Neuron (in vitro differentiated cells): ENCODE data around the gene TEX26.

Source experiments
- H2AFZ ChIP-seq: one replicate; pipeline ENCODE4 v1.6.1; 2013; ENCODE audit warnings: low read depth, mild to moderate bottlenecking, inconsistent platforms, low read length, moderate library complexity
- H3K27me3 ChIP-seq: one replicate; pipeline ENCODE4 v1.6.1; 2013; ENCODE audit warnings: low read length; ENCODE audit not compliant: insufficient read depth
- H3K36me3 ChIP-seq: one replicate; pipeline ENCODE4 v1.6.1; 2013; ENCODE audit warnings: low read length; ENCODE audit not compliant: insufficient read depth
- H3K4me1 ChIP-seq: one replicate; pipeline ENCODE4 v1.6.1; 2013; ENCODE audit warnings: low read length; ENCODE audit not compliant: insufficient read depth
- H3K4me3 ChIP-seq: 2 replicates; pipeline ENCODE4 v1.5.1; 2013; ENCODE audit warnings: mild to moderate bottlenecking, low read length, moderate library complexity
- H3K9me3 ChIP-seq: one replicate; pipeline ENCODE4 v1.6.1; 2013; ENCODE audit warnings: low read length

The TEX26 gene

DNA sequence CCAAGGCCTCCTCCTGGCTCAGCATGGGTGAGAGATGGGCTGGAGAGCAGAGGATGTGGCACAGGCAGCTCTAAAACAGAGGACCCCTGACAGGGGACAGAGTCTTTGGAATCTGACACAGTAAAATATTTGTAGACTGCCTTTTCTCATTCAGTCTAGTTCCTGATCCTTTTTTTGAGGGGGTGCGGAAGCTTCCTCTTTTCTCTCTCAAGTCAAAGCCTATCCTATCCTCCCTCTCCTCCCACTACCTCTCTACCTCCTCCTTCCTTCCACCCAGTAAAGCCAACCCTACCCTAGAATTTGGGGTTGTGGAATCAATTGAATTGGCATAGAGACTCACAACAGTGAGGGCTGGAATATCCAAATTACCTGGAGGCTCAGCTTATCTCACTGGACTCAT, 82.0 kb downstream of the TEX26 start:
- Histone ChIP-seq H3K4me1 (peaks cover 22% of the 10 kb centered on the region), H3K4me3 (no peak overlapping the region), H2AFZ (no peak overlapping the region), H3K36me3 (no peaks in the 10 kb centered on the region), H3K9me3 (no peaks in the 10 kb centered on the region), H3K27me3 (no peaks in the 10 kb centered on the region)

DNA sequence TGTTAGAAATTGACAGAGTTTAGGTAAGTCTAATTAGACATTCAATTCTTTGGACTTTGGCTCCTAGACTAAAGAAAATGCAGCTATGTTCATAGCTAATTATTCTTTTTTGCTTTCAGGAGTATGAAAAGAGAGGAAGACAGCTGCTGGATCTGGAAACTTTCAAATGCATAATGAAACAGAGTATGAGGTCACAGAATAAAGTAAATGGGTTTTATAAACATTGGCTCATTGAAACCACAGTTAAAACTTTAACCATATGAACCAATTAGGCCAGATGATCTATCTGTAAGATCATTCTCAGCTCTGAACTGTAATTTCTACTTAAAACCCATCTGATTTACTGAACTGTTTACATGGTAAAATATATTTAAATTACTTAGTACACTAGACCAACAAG, 82.7 kb downstream of the TEX26 start:
- Histone ChIP-seq H3K4me1 (peaks cover 22% of the 10 kb centered on the region), H3K9me3 (no peaks in the 10 kb centered on the region), H3K36me3 (no peaks in the 10 kb centered on the region)

DNA sequence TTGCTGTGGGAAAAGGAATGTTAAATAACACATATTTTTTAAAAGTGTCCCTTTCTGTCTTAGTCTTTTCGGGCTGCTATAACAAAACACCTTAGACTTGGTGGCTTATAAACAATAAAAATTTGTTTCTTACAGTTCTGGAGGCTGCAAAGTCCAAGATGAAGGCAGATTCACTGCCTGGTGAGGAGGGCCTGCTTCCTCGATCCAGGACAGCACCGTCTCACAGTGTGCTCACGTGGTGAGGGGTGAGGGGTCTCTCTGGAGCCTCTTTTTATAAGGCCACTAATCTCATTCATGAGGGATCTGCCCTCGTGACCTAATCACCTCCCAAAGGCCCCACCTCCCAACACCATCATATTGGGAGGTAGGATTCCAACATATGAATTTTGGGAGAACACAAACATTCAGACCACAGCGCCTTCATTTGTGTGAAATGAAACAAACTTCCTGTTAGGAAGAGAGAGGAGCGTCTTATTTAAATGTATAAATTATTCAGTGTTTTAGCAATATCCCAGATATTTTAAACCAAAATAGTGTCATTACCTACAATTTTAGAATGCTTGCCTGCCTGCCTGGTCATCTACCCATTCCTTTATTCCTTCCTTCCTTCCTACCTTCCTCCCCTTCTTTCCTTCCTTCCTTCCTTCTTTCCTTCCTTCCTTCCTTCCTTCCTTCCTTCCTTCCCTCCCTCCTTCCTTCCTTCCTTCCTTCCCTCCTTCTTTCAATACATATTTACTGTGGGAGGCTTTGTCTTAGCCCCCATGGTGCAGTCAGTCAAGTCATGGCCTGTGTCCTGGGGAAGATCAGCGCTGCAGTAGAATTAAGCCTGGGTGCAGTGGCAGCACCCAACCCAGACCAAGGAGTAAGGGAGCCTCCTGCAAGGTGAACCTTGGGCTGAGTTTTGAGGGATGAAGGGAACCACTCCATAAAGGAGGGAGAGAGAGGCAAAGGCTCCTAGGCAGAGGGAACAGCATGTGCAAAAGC, 84.2 kb downstream of the TEX26 start:
- Histone ChIP-seq H3K4me1 (peaks cover 13% of the 10 kb centered on the region), H3K27me3 (no peaks in the 10 kb centered on the region), H3K36me3 (no peaks in the 10 kb centered on the region), H3K9me3 (no peaks in the 10 kb centered on the region), H2AFZ (no peak overlapping the region), H3K4me3 (no peak overlapping the region)

More for the DNA sequence above, 82.7 kb downstream of the TEX26 start:
- H3K27me3 ChIP-seq: no peaks in the 10 kb centered on the region
- H2AFZ ChIP-seq: no peak overlapping the region
- no peak overlapping the region for H3K4me3 ChIP-seq

DNA sequence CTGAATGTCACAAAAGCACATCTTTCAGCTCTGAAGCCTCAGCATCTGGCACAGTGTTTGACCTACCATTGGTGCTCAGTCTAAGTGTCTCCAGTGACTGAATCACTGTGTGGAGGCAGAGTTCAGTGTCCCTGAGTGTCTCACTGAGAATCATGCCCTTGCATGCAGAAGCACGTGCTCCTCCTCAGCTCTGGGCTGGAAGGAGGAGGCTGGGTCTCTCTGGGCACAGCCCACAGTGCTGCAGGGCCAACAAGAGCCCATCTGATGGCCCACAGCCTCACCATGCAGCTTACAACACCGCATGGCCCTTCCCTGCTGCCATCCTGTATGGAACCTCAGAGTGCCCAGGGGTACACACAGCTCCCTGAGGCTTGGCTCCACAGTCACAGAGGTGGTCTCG, 86.1 kb downstream of the TEX26 start:
- Histone ChIP-seq H3K4me1 (no peaks in the 10 kb centered on the region), H3K36me3 (no peaks in the 10 kb centered on the region), H3K27me3 (no peaks in the 10 kb centered on the region), H3K4me3 (no peak overlapping the region), H3K9me3 (no peaks in the 10 kb centered on the region), H2AFZ (no peak overlapping the region)

DNA sequence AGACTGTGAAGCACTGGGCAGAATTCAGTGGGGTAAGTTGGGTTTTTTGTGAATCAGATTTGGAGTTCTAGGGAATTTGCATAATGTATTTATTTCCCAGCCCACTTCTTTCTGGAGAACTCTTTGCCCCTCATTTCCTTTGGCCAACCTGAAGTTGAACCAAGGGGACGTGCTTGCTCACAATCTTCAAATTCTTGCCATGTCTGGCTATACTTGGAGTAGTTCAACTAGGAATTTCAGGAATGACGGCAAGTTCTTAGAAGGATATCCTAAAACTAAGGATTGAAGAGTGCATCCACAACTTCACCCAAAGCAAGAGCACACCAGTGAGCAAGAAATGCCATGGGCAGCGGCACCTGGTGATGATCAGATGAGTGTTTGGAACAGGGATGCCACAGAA, 88.5 kb downstream of the TEX26 start:
- H3K4me3 ChIP-seq: no peak overlapping the region
- H3K27me3 ChIP-seq: no peaks in the 10 kb centered on the region
- no peak overlapping the region for H2AFZ ChIP-seq
- no peaks in the 10 kb centered on the region for H3K36me3 ChIP-seq
- no peaks in the 10 kb centered on the region for H3K9me3 ChIP-seq
- no peaks in the 10 kb centered on the region for H3K4me1 ChIP-seq

DNA sequence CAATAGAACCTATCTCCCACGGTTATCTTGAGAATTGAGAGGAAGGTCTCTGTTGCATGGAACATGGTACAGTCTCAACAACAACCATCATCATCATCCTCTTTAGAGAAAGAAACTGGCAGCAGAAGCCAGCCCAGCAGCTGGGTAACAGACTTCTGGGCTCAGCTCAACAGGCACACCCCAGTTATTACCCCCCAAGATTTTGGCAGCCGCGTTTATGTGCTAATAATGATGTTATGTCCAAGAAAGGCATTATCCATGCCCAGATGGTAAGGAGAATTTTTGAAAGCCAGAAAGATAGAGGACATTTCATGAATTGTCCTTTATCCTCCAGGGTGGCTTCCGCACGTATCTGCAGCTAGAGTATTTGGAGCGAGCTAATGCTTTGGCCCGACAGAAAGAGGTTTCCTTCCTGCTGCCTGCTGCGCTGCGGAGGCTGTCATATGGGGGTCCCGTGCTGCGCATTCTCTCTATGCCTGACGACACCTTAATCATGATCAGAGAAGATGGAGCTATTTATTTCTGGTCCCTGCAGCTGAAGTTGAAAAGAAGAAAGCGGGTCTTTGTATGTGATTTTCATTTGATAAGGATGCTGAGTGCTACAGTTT, 89.9 kb downstream of the TEX26 start:
- Histone ChIP-seq H3K27me3 (no peaks in the 10 kb centered on the region), H2AFZ (no peak overlapping the region), H3K4me3 (no peak overlapping the region), H3K9me3 (no peaks in the 10 kb centered on the region), H3K36me3 (no peaks in the 10 kb centered on the region), H3K4me1 (no peaks in the 10 kb centered on the region)

DNA sequence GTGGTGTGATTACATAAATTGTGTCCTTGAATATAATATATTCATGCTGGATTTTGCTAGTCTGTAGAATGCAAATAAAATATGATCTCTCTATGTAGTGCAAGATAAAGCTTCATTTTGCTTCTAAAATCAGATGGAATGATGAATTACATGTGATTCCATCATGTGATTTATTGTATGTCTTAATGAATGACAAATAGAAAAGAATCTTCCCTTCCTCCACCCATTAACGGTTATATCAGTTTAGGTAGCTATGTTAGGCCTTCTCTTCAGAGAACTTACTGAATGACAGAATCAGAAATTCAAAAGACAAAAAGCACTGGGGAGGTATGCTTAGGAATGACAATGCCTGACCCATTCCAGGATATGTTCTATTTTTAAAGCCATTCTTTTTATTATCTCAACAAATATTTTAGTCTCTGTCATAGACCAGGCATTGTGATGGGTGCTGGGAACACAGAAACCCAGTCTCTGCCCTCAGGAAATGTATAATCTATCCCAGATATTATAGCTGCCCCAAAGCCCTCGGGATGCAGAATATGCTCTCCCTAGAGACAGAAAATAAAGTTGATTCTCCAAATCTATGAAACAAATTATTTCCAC, 90.6 kb downstream of the TEX26 start:
- Histone ChIP-seq H3K4me3 (no peak overlapping the region), H2AFZ (no peak overlapping the region), H3K27me3 (no peaks in the 10 kb centered on the region), H3K4me1 (no peaks in the 10 kb centered on the region), H3K36me3 (no peaks in the 10 kb centered on the region), H3K9me3 (no peaks in the 10 kb centered on the region)
